Rectal smooth muscle tissue (tissue), 1 donor: ENCODE results near the gene OPTC.

ENCODE experiments used
- H3K27ac ChIP-seq: one replicate; pipeline ENCODE4 v1.7.0; 2013; ENCODE audit warnings: low read depth, low read length, inconsistent platforms
- H3K27me3 ChIP-seq: one replicate; pipeline ENCODE4 v1.7.0; 2013; ENCODE audit warnings: low read length; ENCODE audit not compliant: control insufficient read depth, insufficient read depth
- H3K36me3 ChIP-seq: one replicate; pipeline ENCODE4 v1.7.0; 2013; ENCODE audit warnings: low read length; ENCODE audit not compliant: control insufficient read depth, insufficient read depth
- H3K4me1 ChIP-seq: one replicate; pipeline ENCODE4 v1.7.0; 2013; ENCODE audit warnings: low read length; ENCODE audit not compliant: control insufficient read depth, insufficient read depth
- H3K4me3 ChIP-seq: one replicate; pipeline ENCODE4 v1.7.0; 2013; ENCODE audit warnings: low read length
- H3K9ac ChIP-seq: one replicate; pipeline ENCODE4 v1.7.0; 2013; ENCODE audit warnings: low read length

The OPTC gene

GRCh38 chr1:203500279-203500678, 6.3 kb downstream of the OPTC start:
- Histone ChIP-seq H3K36me3 (no peaks in the 10 kb centered on the region), H3K27me3 (no peaks in the 10 kb centered on the region), H3K4me1 (peaks cover 21% of the 10 kb centered on the region), H3K9ac (no peak overlapping the region), H3K4me3 (no peak overlapping the region), H3K27ac (no peak overlapping the region)

- no peak overlapping the region for H3K4me3 ChIP-seq
- no peaks in the 10 kb centered on the region for H3K27me3 ChIP-seq
- no peaks in the 10 kb centered on the region for H3K36me3 ChIP-seq
- no peak overlapping the region for H3K9ac ChIP-seq
- H3K27ac ChIP-seq, result no peak overlapping the region
- H3K4me1 ChIP-seq, result peaks cover 52% of the 10 kb centered on the region
Measured at GRCh38 chr1:203503836-203504235, 9.9 kb downstream of the OPTC start.

- no peaks in the 10 kb centered on the region for H3K27me3 ChIP-seq
- no peaks in the 10 kb centered on the region for H3K36me3 ChIP-seq
- H3K4me3 ChIP-seq, result no peak overlapping the region
- peak overlapping the region; percentile 14 for H3K9ac ChIP-seq
- H3K4me1 ChIP-seq, result peaks cover 58% of the 10 kb centered on the region
- H3K27ac ChIP-seq, result peak overlapping the region; percentile 35
Measured at GRCh38 chr1:203504400-203505250, 10.7 kb downstream of the OPTC start.

- H3K36me3 ChIP-seq, result no peaks in the 10 kb centered on the region
- no peak overlapping the region for H3K4me3 ChIP-seq
- peak overlapping the region; percentile 16 for H3K27ac ChIP-seq
- H3K27me3 ChIP-seq, result no peaks in the 10 kb centered on the region
- H3K9ac ChIP-seq, result no peak overlapping the region
- peaks cover 58% of the 10 kb centered on the region for H3K4me1 ChIP-seq
Measured at GRCh38 chr1:203505526-203506204, 11.7 kb downstream of the OPTC start.

- no peak overlapping the region for H3K9ac ChIP-seq
- H3K27ac ChIP-seq, result peak overlapping the region; percentile 84
Measured at GRCh38 chr1:203506858-203507626, 13.1 kb downstream of the OPTC start.

GRCh38 chr1:203507759-203508158, 13.8 kb downstream of the OPTC start:
- H3K27ac ChIP-seq, result peak overlapping the region; percentile 84
- H3K36me3 ChIP-seq, result no peaks in the 10 kb centered on the region
- H3K4me1 ChIP-seq, result peaks cover 59% of the 10 kb centered on the region
- H3K27me3 ChIP-seq, result no peaks in the 10 kb centered on the region
- no peak overlapping the region for H3K4me3 ChIP-seq
- H3K9ac ChIP-seq, result no peak overlapping the region

More at GRCh38 chr1:203506858-203507626, 13.1 kb downstream of the OPTC start:
- H3K36me3 ChIP-seq, result no peaks in the 10 kb centered on the region
- no peak overlapping the region for H3K4me3 ChIP-seq
- peaks cover 58% of the 10 kb centered on the region for H3K4me1 ChIP-seq
- H3K27me3 ChIP-seq, result no peaks in the 10 kb centered on the region

GRCh38 chr1:203508463-203509073, 14.6 kb downstream of the OPTC start:
- peaks cover 67% of the 10 kb centered on the region for H3K4me1 ChIP-seq

GRCh38 chr1:203509135-203509534, 15.2 kb downstream of the OPTC start:
- no peaks in the 10 kb centered on the region for H3K27me3 ChIP-seq
- peaks cover 73% of the 10 kb centered on the region for H3K4me1 ChIP-seq
- no peak overlapping the region for H3K9ac ChIP-seq
- H3K4me3 ChIP-seq, result no peak overlapping the region
- H3K27ac ChIP-seq, result peak overlapping the region; percentile 84
- no peaks in the 10 kb centered on the region for H3K36me3 ChIP-seq

More at GRCh38 chr1:203508463-203509073, 14.6 kb downstream of the OPTC start:
- no peak overlapping the region for H3K4me3 ChIP-seq
- H3K27ac ChIP-seq, result peak overlapping the region; percentile 84
- H3K9ac ChIP-seq, result no peak overlapping the region
- H3K36me3 ChIP-seq, result no peaks in the 10 kb centered on the region
- no peaks in the 10 kb centered on the region for H3K27me3 ChIP-seq

- no peaks in the 10 kb centered on the region for H3K36me3 ChIP-seq
- peaks cover 67% of the 10 kb centered on the region for H3K4me1 ChIP-seq
- H3K27me3 ChIP-seq, result no peaks in the 10 kb centered on the region
- peak overlapping the region; percentile 96 for H3K27ac ChIP-seq
- H3K9ac ChIP-seq, result no peak overlapping the region
- no peak overlapping the region for H3K4me3 ChIP-seq
Measured at GRCh38 chr1:203511513-203511912, 17.6 kb downstream of the OPTC start.

- Histone ChIP-seq H3K4me1 (peaks cover 63% of the 10 kb centered on the region), H3K4me3 (no peak overlapping the region), H3K9ac (no peak overlapping the region), H3K27ac (peak overlapping the region; percentile 96), H3K27me3 (no peaks in the 10 kb centered on the region), H3K36me3 (no peaks in the 10 kb centered on the region)
Measured at GRCh38 chr1:203511930-203512329, 18.0 kb downstream of the OPTC start.

- peak overlapping the region; percentile 64 for H3K9ac ChIP-seq
- H3K36me3 ChIP-seq, result no peaks in the 10 kb centered on the region
- peaks cover 58% of the 10 kb centered on the region for H3K4me1 ChIP-seq
- no peak overlapping the region for H3K4me3 ChIP-seq
- no peaks in the 10 kb centered on the region for H3K27me3 ChIP-seq
- peak overlapping the region; percentile 96 for H3K27ac ChIP-seq
Measured at GRCh38 chr1:203512517-203512847, 18.5 kb downstream of the OPTC start.
